Measurements from ENCODE around the gene NCKAP5L. TPM values are rescaled to one million over a fixed set of nuclear protein-coding genes. Genes with fewer than 3 reads are reported as not detected.

NCKAP5L gene
- total and polyA plus RNA-seq, 3 donors from 2014 or later = 22.0 to 79.7 (median 63.5) TPM

- 70 to 74% methylated on average over 20 to 22 of the region's 22 CpGs for WGBS, 2 donors
- DNase-seq = no peak
Measured at GRCh38 chr12:49790741-49791555, 37.3 kb downstream of the NCKAP5L start.

GRCh38 chr12:49789992-49790391 is 38.2 kb downstream of the NCKAP5L start:
- WGBS, 2 donors = 83 to 88% methylated on average over 3 of the region's 3 CpGs
- Histone ChIP-seq H3K9me3 (no peaks in the 10 kb centered on the region), H3K36me3 (ENCODE audit: low read depth, missing control alignments) (no peaks in the 10 kb centered on the region), H3K4me1 (no peaks in the 10 kb centered on the region), H3K27me3 (no peaks in the 10 kb centered on the region), H3K4me3 (no peak overlapping the region), H3K27ac (no peak overlapping the region)
- no peak for TF ChIP-seq POLR2A (IDR thresholded peaks at IDR 0.05)
- no peak for TF ChIP-seq CTCF (IDR thresholded peaks at IDR 0.05)
- intact Hi-C loops (cut with DNase I; ENCODE audit: low total_unique reads) = no loop called here
- DNase-seq = no peak

More at GRCh38 chr12:49790741-49791555, 37.3 kb downstream of the NCKAP5L start:
- H3K4me3 ChIP-seq = no peak overlapping the region
- H3K9me3 ChIP-seq = no peaks in the 10 kb centered on the region
- H3K27me3 ChIP-seq = no peaks in the 10 kb centered on the region
- H3K27ac ChIP-seq = no peak overlapping the region
- no peaks in the 10 kb centered on the region for H3K36me3 ChIP-seq (ENCODE audit: low read depth, missing control alignments)
- H3K4me1 ChIP-seq = no peaks in the 10 kb centered on the region
- intact Hi-C loops (cut with DNase I; ENCODE audit: low total_unique reads) = no loop called here
- TF ChIP-seq POLR2A (IDR thresholded peaks at IDR 0.05) (no peak), CTCF (IDR thresholded peaks at IDR 0.05) (no peak)

- Histone ChIP-seq H3K4me1 (peaks cover 13% of the 10 kb centered on the region), H3K36me3 (ENCODE audit: low read depth, missing control alignments) (no peaks in the 10 kb centered on the region), H3K27me3 (no peaks in the 10 kb centered on the region), H3K4me3 (no peak overlapping the region), H3K27ac (no peak overlapping the region), H3K9me3 (no peaks in the 10 kb centered on the region)
- 94 to 96% methylated on average over 2 of the region's 2 CpGs for WGBS, 2 donors
- intact Hi-C loops (cut with DNase I; ENCODE audit: low total_unique reads) = no loop called here
- no peak for DNase-seq
- TF ChIP-seq CTCF (IDR thresholded peaks at IDR 0.05) (no peak), POLR2A (IDR thresholded peaks at IDR 0.05) (no peak)
Measured at GRCh38 chr12:49787672-49788071, 40.5 kb downstream of the NCKAP5L start.

GRCh38 chr12:49784756-49785409 is 43.3 kb downstream of the NCKAP5L start:
- Histone ChIP-seq H3K4me3 (no peak overlapping the region), H3K9me3 (no peaks in the 10 kb centered on the region), H3K27ac (no peak overlapping the region), H3K27me3 (no peaks in the 10 kb centered on the region), H3K4me1 (peaks cover 13% of the 10 kb centered on the region), H3K36me3 (ENCODE audit: low read depth, missing control alignments) (no peaks in the 10 kb centered on the region)
- TF ChIP-seq CTCF (IDR thresholded peaks at IDR 0.05) (no peak), POLR2A (IDR thresholded peaks at IDR 0.05) (no peak)
- WGBS, 2 donors = 94% methylated on average over 4 of the region's 4 CpGs
- intact Hi-C loops (cut with DNase I; ENCODE audit: low total_unique reads) = no loop called here
- DNase-seq = no peak

All from testis (tissue), 3 donors.